Glutamatergic neuron (in vitro differentiated cells): ENCODE measurements around the gene EPHA4. TPM values are rescaled to one million over a fixed set of nuclear protein-coding genes. Genes with fewer than 3 reads are reported as not detected.

ENCODE experiments used
- DNase-seq: peaks from one replicate; pipeline ENCODE4 v3.0.0; 2022
- H3K27ac Mint-ChIP-seq: one replicate; pipeline ENCODE4 v1.8.0; 2020; ENCODE audit warnings: mild to moderate bottlenecking, mixed read lengths, inconsistent platforms; ENCODE audit not compliant: unreplicated experiment
- H3K27me3 Mint-ChIP-seq: one replicate; pipeline ENCODE4 v1.8.0; 2020; ENCODE audit warnings: mild to moderate bottlenecking, moderate library complexity, mixed read lengths, inconsistent platforms; ENCODE audit not compliant: unreplicated experiment
- H3K36me3 Mint-ChIP-seq: one replicate; pipeline ENCODE4 v1.8.0; 2020; ENCODE audit warnings: mild to moderate bottlenecking, mixed read lengths, inconsistent platforms; ENCODE audit not compliant: unreplicated experiment
- H3K4me1 Mint-ChIP-seq: one replicate; pipeline ENCODE4 v1.8.0; 2020; ENCODE audit warnings: mild to moderate bottlenecking, low read depth, mixed read lengths, inconsistent platforms; ENCODE audit not compliant: unreplicated experiment
- H3K4me3 Mint-ChIP-seq: one replicate; pipeline ENCODE4 v1.8.0; 2020; ENCODE audit warnings: mild to moderate bottlenecking, mixed read lengths, inconsistent platforms; ENCODE audit not compliant: unreplicated experiment
- H3K9me3 Mint-ChIP-seq: one replicate; pipeline ENCODE4 v1.8.0; 2020; ENCODE audit warnings: mild to moderate bottlenecking, moderate library complexity, mixed read lengths, inconsistent platforms; ENCODE audit not compliant: unreplicated experiment
- CTCF ChIP-seq: fragments of 200-600 bp; sonication (generic); IDR thresholded peaks from one replicate; pipeline ENCODE4 v1.5.0; 2021; ENCODE audit not compliant: partially characterized antibody, unreplicated experiment
- total RNA-seq: library from RNA; stranded (reverse); fragmentation: NEBNext Ultra II Directional; extraction: Animal tissue kit (Norgen Biotek cat#: 25700); gene quantifications from one replicate; pipeline ENCODE4 v1.2.1, GENCODE V29; 2021; ENCODE audit not compliant: unreplicated experiment

EPHA4 gene
- total RNA-seq, 1 donor from 2014 or later, result 57.2 TPM

- Mint-ChIP-seq H3K4me3 (no peak overlapping the region), H3K4me1 (peaks cover 3% of the 10 kb centered on the region), H3K27ac (no peak overlapping the region), H3K36me3 (peaks cover 5% of the 10 kb centered on the region), H3K9me3 (peaks cover 6% of the 10 kb centered on the region), H3K27me3 (no peaks in the 10 kb centered on the region)
- no peak for TF ChIP-seq CTCF
- DNase-seq, result no peak
Measured at GRCh38 chr2:221444106-221444505, 128.0 kb downstream of the EPHA4 start.

- H3K36me3 Mint-ChIP-seq, result peaks cover 4% of the 10 kb centered on the region
Measured at GRCh38 chr2:221443645-221444044, 128.5 kb downstream of the EPHA4 start.

GRCh38 chr2:221442128-221442527 lies 130.0 kb downstream of the EPHA4 start:
- peaks cover 2% of the 10 kb centered on the region for H3K27me3 Mint-ChIP-seq
- TF ChIP-seq CTCF, result no peak
- H3K36me3 Mint-ChIP-seq, result no peaks in the 10 kb centered on the region
- H3K4me3 Mint-ChIP-seq, result no peak overlapping the region
- peaks cover 4% of the 10 kb centered on the region for H3K9me3 Mint-ChIP-seq
- DNase-seq, result no peak
- H3K4me1 Mint-ChIP-seq, result no peaks in the 10 kb centered on the region
- H3K27ac Mint-ChIP-seq, result no peak overlapping the region

More at GRCh38 chr2:221443645-221444044, 128.5 kb downstream of the EPHA4 start:
- no peak overlapping the region for H3K4me3 Mint-ChIP-seq
- H3K27ac Mint-ChIP-seq, result no peak overlapping the region
- no peak for TF ChIP-seq CTCF
- no peaks in the 10 kb centered on the region for H3K27me3 Mint-ChIP-seq
- peaks cover 4% of the 10 kb centered on the region for H3K9me3 Mint-ChIP-seq
- DNase-seq, result no peak
- peaks cover 3% of the 10 kb centered on the region for H3K4me1 Mint-ChIP-seq

- TF ChIP-seq CTCF, result no peak
- Mint-ChIP-seq H3K36me3 (no peaks in the 10 kb centered on the region), H3K27me3 (peaks cover 2% of the 10 kb centered on the region), H3K27ac (no peak overlapping the region), H3K9me3 (peaks cover 4% of the 10 kb centered on the region), H3K4me1 (peaks cover 2% of the 10 kb centered on the region), H3K4me3 (no peak overlapping the region)
- DNase-seq, result no peak
Measured at GRCh38 chr2:221439761-221440479, 132.2 kb downstream of the EPHA4 start.

GRCh38 chr2:221437056-221437455 lies 135.0 kb downstream of the EPHA4 start:
- H3K27ac Mint-ChIP-seq, result no peak overlapping the region
- no peaks in the 10 kb centered on the region for H3K36me3 Mint-ChIP-seq
- peaks cover 4% of the 10 kb centered on the region for H3K9me3 Mint-ChIP-seq
- no peak overlapping the region for H3K4me3 Mint-ChIP-seq
- H3K27me3 Mint-ChIP-seq, result peaks cover 2% of the 10 kb centered on the region
- TF ChIP-seq CTCF, result no peak
- peaks cover 6% of the 10 kb centered on the region for H3K4me1 Mint-ChIP-seq
- DNase-seq, result no peak
